ENCODE data around the gene STXBP1. TPM values are rescaled to one million over a fixed set of nuclear protein-coding genes. Genes with fewer than 3 reads are reported as not detected.

The STXBP1 gene
- total RNA-seq, 1 donor from 2014 or later, result 36.9 TPM

DNA sequence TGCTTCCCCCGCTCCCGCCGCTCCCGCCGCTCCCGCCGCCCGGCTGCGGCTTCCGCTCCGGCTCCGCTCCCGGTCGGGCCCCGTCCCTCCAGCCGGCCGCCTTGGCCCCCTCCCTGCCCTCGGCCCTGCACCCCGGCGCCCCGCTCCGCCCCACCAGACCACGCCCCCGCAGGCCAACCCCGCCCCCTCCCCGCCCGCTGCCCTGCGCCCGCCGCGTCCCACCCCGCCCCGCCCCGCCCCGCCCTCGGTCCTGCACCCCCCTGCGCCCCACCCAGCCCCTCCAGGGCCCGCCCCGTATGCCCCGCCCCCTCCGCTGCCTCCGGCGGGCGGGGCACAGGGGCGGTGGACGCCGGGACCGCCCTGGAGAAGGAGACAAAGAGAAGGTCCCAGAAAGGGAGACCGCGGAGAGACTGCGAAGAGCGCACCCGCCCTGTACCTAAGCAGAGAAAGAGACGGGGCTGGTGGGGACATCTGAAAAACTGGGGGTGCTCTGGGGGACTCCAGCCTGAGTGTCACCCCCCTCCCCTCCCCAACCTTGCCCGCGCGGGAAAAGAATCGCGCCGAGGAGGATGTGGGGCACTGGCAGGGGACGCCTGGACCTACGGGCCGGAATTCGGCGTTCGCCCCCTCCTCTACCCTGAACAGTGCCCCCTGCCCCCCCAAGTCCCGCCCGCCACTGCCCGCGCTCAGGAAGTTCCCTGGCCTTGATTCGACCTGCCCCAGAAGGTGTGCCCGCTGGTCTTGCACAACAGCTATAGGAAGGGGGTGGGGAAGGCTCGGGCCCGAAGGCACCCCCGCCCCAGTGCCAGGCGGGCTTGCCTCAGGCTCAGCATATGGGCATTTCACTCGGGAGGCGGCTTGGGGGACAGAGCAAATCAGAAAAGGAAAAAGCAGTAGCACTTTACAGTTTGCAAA, 42.8 kb upstream of the STXBP1 start:
- peak overlapping the region; percentile 95 for H3K27ac ChIP-seq (replicated peaks)
- H3K36me3 ChIP-seq, result peaks cover 6% of the 10 kb centered on the region
- H3K4me1 ChIP-seq, result peaks cover 53% of the 10 kb centered on the region
- TF ChIP-seq, protein P1, sequence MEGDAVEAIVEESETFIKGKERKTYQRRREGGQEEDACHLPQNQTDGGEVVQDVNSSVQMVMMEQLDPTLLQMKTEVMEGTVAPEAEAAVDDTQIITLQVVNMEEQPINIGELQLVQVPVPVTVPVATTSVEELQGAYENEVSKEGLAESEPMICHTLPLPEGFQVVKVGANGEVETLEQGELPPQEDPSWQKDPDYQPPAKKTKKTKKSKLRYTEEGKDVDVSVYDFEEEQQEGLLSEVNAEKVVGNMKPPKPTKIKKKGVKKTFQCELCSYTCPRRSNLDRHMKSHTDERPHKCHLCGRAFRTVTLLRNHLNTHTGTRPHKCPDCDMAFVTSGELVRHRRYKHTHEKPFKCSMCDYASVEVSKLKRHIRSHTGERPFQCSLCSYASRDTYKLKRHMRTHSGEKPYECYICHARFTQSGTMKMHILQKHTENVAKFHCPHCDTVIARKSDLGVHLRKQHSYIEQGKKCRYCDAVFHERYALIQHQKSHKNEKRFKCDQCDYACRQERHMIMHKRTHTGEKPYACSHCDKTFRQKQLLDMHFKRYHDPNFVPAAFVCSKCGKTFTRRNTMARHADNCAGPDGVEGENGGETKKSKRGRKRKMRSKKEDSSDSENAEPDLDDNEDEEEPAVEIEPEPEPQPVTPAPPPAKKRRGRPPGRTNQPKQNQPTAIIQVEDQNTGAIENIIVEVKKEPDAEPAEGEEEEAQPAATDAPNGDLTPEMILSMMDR (IDR thresholded peaks at IDR 0.05; ENCODE audit: borderline replicate concordance), result no peak
- intact Hi-C loops (cut with micrococcal nuclease), result no loop called here
- no peaks in the 10 kb centered on the region for H3K9me3 ChIP-seq (replicated peaks)
- peak; percentile 84 for DNase-seq
- H3K27me3 ChIP-seq (ENCODE audit: low read depth), result no peaks in the 10 kb centered on the region
- peak overlapping the region; percentile 94 for H3K4me3 ChIP-seq

DNA sequence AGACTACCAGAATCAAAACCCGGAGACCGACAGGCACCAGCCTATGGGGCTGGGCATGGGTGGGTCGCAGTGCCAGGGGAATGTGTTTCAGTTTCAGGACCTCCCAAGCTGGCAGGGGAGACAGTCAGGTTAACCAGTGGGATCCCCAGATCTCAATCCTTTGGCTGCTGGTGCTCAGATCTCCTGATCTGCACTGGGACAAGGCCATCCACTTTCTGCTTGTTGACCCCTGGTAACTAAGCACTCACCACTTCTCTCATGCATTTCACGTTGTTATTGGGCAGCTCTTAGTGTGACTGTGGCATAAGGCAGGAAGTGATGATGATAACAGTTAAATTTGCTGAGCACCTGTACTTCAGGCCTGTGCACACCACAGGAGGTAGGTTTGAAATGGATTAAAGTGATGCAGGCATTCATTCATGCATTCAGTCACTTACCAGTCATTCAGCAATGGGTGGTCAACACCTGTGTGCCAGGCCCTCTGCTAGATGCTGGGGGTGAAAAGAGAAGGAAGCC, 42.1 kb upstream of the STXBP1 start:
- TF ChIP-seq, protein P1 (IDR thresholded peaks at IDR 0.05; ENCODE audit: borderline replicate concordance), result no peak
- H3K4me3 ChIP-seq, result peak overlapping the region; percentile 94
- H3K36me3 ChIP-seq, result peaks cover 3% of the 10 kb centered on the region
- no peak for DNase-seq
- H3K27ac ChIP-seq (replicated peaks), result peak overlapping the region; percentile 95
- intact Hi-C loops (cut with micrococcal nuclease), result no loop called here
- no peaks in the 10 kb centered on the region for H3K27me3 ChIP-seq (ENCODE audit: low read depth)
- peaks cover 58% of the 10 kb centered on the region for H3K4me1 ChIP-seq
- H3K9me3 ChIP-seq (replicated peaks), result no peaks in the 10 kb centered on the region

DNA sequence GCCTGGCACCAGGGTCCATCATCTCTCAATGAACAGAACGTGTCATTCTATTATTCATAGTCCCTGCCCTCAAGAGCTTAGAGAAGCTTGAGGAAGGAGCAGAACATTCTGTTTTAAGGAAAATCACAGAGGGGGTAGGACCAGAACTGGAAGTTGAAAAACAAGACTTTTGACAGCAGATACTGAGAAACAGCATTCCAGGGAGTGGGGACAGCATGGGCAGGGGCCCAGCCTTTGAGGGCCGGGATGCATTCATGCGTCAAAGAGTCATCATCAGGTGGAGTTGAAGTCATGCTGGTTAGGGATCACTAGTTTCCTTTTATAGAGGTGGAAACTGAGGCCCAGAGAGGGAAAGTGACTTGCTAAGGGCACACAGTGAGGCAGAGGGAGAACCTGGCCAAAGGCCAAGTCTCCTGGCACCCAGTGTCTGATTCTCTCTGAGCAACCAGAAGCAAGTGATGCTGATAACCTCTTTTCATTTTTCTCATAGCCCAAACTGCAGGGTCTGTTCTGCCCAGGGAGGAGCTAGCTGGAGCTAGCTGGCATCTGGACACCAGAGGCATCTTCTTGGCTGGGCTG, 41.5 kb upstream of the STXBP1 start:
- Histone ChIP-seq H3K36me3 (no peaks in the 10 kb centered on the region), H3K9me3 (replicated peaks) (no peaks in the 10 kb centered on the region), H3K4me3 (no peak overlapping the region), H3K4me1 (peaks cover 58% of the 10 kb centered on the region), H3K27ac (replicated peaks) (peak overlapping the region; percentile 95), H3K27me3 (ENCODE audit: low read depth) (no peaks in the 10 kb centered on the region)
- TF ChIP-seq, protein P1 (IDR thresholded peaks at IDR 0.05; ENCODE audit: borderline replicate concordance), result no peak
- intact Hi-C loops (cut with micrococcal nuclease), result no loop called here
- DNase-seq, result no peak

DNA sequence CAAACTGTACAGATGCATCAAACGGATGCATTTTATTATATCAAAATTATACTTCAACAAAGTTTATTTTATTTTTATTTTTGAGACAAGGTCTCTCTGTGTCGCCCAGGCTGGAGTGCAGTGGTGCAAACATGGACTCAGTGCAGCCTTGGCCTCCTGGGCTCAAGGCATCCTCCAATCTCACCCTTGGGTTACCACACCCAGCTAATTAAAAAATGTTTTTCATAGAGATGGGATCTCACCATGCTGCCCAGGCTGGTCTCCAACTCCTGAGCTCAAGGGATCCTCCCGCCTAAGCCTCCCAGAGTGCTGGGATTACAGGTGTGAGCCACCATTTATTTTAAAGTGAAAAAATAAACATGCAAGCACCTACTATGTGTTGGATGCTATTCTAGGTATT, 40.1 kb upstream of the STXBP1 start:
- TF ChIP-seq, protein P1 (IDR thresholded peaks at IDR 0.05; ENCODE audit: borderline replicate concordance), result no peak
- peaks cover 47% of the 10 kb centered on the region for H3K4me1 ChIP-seq
- no peaks in the 10 kb centered on the region for H3K36me3 ChIP-seq
- no peaks in the 10 kb centered on the region for H3K9me3 ChIP-seq (replicated peaks)
- H3K27ac ChIP-seq (replicated peaks), result no peak overlapping the region
- DNase-seq, result no peak
- H3K27me3 ChIP-seq (ENCODE audit: low read depth), result no peaks in the 10 kb centered on the region
- H3K4me3 ChIP-seq, result no peak overlapping the region
- intact Hi-C loops (cut with micrococcal nuclease), result no loop called here

DNA sequence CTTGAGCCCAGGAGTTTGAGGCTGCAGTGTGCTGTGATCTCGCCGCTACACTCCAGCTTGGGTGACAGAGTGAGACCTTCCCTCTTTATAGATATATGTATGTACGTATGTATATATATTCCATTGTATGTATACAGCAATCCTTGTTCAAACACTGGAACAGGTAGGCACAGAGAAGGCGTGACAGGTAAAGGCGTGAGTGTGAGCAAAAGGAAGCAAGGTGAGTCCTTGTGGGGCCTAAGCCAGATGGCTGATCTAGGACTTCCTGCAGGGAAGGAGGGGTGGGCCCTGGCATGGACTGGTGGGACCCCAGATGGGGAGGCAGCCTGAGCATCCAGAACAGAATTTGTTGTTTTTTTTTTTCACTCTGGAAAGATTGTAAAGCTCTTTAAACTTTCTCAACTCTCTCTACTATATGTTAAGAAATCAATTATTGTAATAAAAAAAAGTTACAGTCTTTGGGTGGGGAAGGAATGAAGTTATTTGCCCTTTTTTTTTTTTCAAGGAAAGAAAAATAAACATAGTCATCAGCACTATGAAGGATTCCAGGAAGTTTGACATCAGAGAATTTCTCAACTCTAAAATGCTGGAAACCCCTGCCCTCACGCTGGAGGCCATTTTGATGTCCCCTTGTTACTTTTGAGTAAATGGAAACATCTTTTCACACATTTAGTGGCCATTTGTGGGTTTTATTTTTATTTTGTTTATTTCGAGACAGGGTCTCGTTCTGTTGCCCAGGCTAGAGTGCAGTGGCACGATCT, 38.9 kb upstream of the STXBP1 start:
- intact Hi-C loops (cut with micrococcal nuclease), result no loop called here
- H3K36me3 ChIP-seq, result no peaks in the 10 kb centered on the region
- H3K27ac ChIP-seq (replicated peaks), result peak overlapping the region; percentile 38
- peaks cover 41% of the 10 kb centered on the region for H3K4me1 ChIP-seq
- H3K27me3 ChIP-seq (ENCODE audit: low read depth), result no peaks in the 10 kb centered on the region
- no peak for DNase-seq
- no peaks in the 10 kb centered on the region for H3K9me3 ChIP-seq (replicated peaks)
- no peak overlapping the region for H3K4me3 ChIP-seq
- TF ChIP-seq, protein P1 (IDR thresholded peaks at IDR 0.05; ENCODE audit: borderline replicate concordance), result no peak
